GM13976 (cell line): ENCODE data around the gene PLN.

Experiments
- DNase-seq: peaks from one replicate; pipeline ENCODE4 v3.0.0; 2012; ENCODE audit warnings: low spot score
- CTCF ChIP-seq: IDR thresholded peaks from 2 replicates; pipeline ENCODE4 v1.5.1; 2012; ENCODE audit warnings: borderline replicate concordance, mild to moderate bottlenecking; ENCODE audit not compliant: insufficient read depth; ENCODE audit errors: extremely low read depth, missing control alignments, control extremely low read depth
- in situ Hi-C: fragments of 300-500 bp; cut with MboI; formaldehyde crosslinking; loops from one replicate; pipeline ENCODE4 v1.12.0; 2022; ENCODE audit warnings: low sequenced_read_pairs, mixed read lengths, inconsistent platforms; ENCODE audit not compliant: unreplicated experiment

The PLN gene

DNA sequence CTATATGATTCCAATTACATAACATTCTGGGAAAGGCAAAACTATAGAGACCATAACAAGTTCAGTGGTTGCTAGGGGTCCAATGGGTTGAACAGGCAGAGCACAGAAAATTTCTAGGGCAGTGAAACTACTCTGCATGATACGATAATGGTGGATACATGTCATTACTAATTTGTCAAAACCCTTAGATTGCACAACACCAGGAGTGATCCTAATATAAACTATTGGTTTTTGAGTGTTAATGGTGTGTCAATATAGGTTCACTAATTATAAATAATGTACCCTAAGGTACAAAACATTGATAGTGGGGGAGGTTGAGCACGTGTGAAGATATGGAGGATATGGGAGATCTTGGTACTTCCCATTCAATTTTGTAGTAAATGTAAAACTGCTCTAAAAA lies 42.4 kb upstream of the PLN start:
- no peak for TF ChIP-seq CTCF
- no peak for DNase-seq
- in situ Hi-C loops, result loop anchor here (25.0 kb wide), 1 partner anchor 218 kb away; no protein-coding TSS in a partner anchor

DNA sequence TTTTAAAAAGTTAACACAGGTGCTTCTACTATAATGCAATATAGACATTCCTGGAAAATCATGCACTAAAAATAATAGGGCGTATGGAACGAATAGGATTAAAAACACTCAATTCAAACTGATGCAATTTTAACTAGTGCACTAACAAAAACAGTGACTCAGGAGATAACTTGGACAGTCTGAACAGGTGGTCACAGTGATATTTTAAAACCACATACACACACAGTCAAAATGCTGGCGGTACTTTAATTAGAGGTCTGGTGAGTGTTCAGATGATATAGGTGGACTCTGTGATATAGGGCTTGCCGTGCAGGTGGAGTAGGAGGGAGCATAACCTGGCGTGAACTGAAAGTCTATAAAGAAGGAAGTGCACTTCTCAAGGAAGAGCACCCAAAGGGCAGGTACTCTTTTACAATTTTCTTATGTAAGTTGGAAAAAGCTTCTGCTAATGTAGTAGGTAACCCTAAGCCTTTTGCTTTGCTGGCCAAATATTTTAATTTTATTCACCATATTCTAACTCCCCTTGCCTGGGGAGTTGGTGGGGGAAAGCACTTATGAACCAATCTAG lies 41.9 kb upstream of the PLN start:
- in situ Hi-C loops, result loop anchor here (25.0 kb wide), 1 partner anchor 219 kb away; no protein-coding TSS in a partner anchor
- no peak for DNase-seq
- TF ChIP-seq CTCF, result no peak

DNA sequence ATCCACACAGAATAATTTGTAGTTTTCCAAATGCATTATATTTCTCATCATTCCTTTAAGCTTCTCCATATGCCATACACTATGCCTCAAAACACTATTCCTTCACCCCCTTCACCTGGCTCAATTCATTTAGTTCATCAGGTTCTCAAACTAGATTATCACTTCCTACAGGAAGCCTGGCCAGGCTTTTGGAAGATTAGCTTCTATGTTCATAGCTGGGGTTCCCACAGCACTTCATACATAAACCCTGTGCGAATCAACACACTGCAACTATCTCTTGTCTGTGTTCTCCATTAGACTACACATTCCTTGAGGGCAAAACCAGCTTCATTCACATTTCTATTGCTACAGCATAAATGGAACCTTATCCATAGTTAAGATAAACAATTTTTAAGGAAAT lies 40.5 kb upstream of the PLN start:
- TF ChIP-seq CTCF, result no peak
- no peak for DNase-seq
- in situ Hi-C loops, result loop anchor here (25.0 kb wide), 1 partner anchor 220 kb away; no protein-coding TSS in a partner anchor

GRCh38 chr6:118509009-118509617 lies 39.0 kb upstream of the PLN start:
- DNase-seq, result no peak
- in situ Hi-C loops, result loop anchor here (25.0 kb wide), 1 partner anchor 222 kb away; no protein-coding TSS in a partner anchor
- peak; percentile 43 for TF ChIP-seq CTCF

DNA sequence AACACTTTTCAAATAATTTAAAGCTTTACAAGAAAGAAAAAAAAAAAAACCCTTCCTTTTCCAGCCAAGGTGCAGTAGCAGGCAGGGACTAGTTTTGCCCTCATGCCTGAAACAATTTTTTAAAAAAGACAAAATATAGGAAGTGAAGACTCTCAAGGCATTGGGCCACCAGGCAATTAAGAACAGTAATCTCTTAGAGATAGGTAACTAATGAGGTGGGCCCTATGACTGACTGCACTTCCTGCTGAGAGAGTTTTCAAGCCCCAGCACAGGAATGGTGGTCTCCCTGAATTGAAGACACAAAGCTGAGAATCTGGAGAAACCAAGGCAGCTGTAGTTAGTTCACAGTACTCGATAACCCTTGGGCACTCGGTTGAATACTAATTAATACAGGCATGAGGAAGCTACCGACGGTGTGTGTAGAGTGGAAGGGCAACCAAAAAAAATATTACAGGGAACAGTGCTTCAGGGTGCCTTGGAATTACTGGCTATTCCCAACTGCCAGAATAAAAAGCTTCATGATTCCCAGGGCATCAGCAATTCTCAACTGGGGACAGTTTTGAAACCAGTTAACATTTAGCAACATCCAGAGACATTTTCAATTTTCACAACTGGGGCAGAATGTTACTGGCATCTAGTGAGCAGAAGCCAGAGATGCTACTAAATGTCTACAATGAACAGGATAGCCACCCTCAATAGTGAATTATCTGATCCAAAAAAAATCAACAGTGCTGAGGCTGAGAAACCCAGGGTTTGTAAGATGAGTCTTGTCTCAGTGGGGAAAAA lies 36.0 kb upstream of the PLN start:
- TF ChIP-seq CTCF, result no peak
- no peak for DNase-seq
- in situ Hi-C loops, result loop anchor here (25.0 kb wide), 1 partner anchor 225 kb away; no protein-coding TSS in a partner anchor

DNA sequence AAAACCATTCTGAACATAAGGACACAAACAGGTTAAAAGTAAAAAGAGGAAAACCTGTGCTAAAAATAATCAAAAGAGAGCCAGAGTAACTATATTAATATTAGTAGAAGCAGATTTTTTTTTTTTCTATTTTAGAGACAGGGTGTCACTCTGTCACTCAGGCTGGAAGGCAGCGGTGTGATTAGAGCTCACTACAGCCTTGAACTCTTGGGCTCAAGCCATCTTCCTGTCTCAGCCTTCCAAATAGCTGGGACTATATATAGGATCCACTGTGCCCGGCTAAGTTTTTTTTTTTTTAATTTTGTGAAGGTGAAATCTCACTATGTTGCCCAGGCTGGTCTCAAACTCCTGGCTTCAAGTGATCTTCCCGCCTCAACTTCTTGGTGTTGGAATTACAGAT lies 33.4 kb upstream of the PLN start:
- in situ Hi-C loops, result loop anchor here (25.0 kb wide), 1 partner anchor 227 kb away; no protein-coding TSS in a partner anchor
- no peak for DNase-seq
- no peak for TF ChIP-seq CTCF
